ENCODE results near the gene MAP3K19.

Gene MAP3K19

DNA sequence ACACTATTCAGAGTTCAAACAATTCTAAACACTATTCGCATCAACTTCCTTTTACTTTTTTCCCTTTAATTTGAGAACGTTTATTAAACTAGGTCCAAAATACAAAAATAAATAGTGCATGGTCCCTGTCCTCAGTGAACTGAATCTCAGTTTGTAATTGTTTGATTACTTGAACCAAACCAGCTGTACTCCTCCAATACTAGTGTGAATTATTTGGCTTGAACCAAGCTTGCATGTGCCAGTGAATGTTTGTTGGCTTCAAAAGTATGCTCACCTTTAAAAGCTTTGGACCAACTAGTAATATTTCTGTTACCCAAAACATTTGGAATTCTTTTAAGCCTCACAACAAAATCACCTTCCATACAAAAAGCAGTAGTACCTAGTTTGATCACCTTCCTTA is 113.1 kb downstream of the MAP3K19 start:
- H3K4me3 Mint-ChIP-seq = no peak overlapping the region
- H3K27ac Mint-ChIP-seq = no peak overlapping the region
- ATAC-seq = no peak
- H3K9me3 Mint-ChIP-seq = no peaks in the 10 kb centered on the region
- peaks cover 34% of the 10 kb centered on the region for H3K36me3 Mint-ChIP-seq
- peaks cover 45% of the 10 kb centered on the region for H3K4me1 Mint-ChIP-seq
- H3K27me3 Mint-ChIP-seq = no peaks in the 10 kb centered on the region

DNA sequence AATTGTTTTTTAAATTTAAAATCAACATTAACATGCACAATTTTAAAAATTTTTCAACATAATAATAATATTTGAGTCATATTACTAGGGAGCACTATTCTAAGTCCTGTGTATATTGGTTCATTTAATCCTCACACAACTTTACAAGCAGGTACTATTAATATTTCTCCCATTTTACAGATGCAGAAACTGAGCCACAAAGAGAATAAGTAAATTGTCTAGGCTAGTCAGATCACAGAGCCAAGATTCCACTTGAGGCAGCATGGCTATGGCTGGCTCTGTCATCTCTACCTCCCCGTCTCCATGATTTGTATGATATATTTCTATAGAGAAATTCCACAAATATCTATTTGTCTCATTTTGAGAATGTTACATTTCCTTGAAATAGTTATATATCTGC is 113.5 kb downstream of the MAP3K19 start:
- Mint-ChIP-seq H3K27ac (no peak overlapping the region), H3K4me1 (peaks cover 47% of the 10 kb centered on the region), H3K27me3 (no peaks in the 10 kb centered on the region), H3K36me3 (peaks cover 35% of the 10 kb centered on the region), H3K4me3 (no peak overlapping the region), H3K9me3 (no peaks in the 10 kb centered on the region)
- ATAC-seq = no peak

DNA sequence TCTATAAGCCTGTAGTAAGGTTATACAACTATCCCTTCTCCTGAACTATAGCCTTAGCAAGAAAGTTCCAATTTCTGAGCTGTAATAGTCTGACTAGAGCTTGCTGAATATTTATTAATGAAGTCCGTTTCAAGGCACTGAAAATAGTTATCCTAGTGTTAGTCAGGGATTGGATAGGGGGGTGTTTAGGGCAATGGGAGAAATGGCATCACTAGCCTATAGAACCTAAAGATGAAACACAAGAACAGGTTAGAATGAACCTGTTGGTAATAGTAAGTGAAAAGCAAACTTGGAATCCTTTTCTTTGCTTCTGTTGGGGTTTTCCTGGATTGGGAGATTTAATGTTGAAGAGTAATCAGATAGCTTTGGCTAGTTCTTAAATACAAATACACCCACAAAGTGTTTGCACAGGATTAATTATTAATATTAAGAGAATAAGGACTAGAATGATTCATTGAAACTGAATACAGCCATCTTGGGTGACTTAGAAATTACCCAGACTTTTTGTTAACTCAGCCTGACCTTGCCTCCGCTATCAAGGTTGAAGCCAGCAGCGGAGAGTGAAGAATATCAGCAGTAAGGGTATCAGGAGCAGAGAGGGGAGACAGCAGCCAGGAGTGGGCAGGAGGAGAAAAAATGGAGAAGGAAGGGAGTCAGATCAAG is 114.3 kb downstream of the MAP3K19 start:
- Mint-ChIP-seq H3K27me3 (no peaks in the 10 kb centered on the region), H3K36me3 (peaks cover 40% of the 10 kb centered on the region), H3K9me3 (no peaks in the 10 kb centered on the region), H3K4me3 (no peak overlapping the region), H3K27ac (peak overlapping the region; percentile 1), H3K4me1 (peaks cover 52% of the 10 kb centered on the region)
- no peak for ATAC-seq

DNA sequence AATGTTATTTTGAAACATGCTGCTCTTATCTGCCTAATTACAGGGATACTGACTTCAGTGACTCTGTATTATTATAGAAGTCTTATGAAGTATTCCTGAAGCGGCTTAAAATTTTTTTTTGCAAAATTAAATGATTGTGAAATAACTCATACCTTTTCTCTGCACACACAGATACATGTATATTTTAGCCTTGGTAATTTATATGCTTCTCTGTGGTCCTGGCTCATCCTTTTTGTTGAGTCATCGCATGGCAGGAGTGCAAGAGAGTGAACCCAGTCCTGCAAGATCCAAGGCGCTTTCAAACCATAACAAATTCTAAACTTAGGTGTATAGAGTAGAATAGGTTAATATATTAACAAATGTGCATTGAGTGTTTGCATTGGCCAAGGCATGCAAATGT is 120.1 kb downstream of the MAP3K19 start:
- peaks cover 42% of the 10 kb centered on the region for H3K36me3 Mint-ChIP-seq

DNA sequence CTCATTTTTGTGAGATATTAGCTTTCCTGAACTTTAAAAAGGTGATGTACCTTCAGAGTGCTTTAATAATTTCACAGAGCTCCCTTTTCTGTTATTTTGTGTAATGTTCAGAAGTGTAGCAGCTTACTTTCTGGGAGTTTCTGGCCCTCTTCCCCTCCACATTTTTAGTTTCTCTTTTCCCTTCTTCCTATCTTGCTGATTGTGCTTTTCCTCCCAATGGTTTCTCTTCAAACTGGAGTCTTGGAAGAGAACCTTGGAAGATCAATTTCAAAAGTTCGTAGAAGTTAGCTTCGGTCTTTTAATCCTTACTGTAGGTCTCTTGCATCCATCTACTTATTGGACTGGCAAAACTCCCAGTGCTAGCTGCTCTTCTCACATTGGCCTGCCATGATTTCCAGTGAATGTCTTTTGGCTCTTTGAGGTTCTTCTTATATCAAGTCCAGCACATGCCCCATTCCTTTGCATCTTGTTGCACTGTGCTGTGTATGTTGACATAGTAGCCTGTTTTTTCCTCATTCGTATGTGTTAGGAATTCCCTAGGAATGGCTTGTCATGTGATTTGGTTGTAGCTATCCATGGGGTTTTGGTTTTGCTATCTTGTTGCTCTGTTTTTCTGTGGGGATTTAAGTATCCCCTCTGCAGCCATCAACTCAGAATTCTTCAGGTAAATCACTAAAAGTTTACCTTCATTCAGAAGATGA is 120.9 kb downstream of the MAP3K19 start:
- H3K4me3 Mint-ChIP-seq = peak overlapping the region; percentile 2
- H3K27me3 Mint-ChIP-seq = no peaks in the 10 kb centered on the region
- H3K27ac Mint-ChIP-seq = no peak overlapping the region
- peaks cover 42% of the 10 kb centered on the region for H3K36me3 Mint-ChIP-seq
- no peak for ATAC-seq
- H3K4me1 Mint-ChIP-seq = peaks cover 77% of the 10 kb centered on the region
- H3K9me3 Mint-ChIP-seq = no peaks in the 10 kb centered on the region

More for the DNA sequence above, 120.1 kb downstream of the MAP3K19 start:
- Mint-ChIP-seq H3K27ac (no peak overlapping the region), H3K27me3 (no peaks in the 10 kb centered on the region), H3K9me3 (no peaks in the 10 kb centered on the region), H3K4me1 (peaks cover 75% of the 10 kb centered on the region), H3K4me3 (no peak overlapping the region)
- ATAC-seq = no peak

DNA sequence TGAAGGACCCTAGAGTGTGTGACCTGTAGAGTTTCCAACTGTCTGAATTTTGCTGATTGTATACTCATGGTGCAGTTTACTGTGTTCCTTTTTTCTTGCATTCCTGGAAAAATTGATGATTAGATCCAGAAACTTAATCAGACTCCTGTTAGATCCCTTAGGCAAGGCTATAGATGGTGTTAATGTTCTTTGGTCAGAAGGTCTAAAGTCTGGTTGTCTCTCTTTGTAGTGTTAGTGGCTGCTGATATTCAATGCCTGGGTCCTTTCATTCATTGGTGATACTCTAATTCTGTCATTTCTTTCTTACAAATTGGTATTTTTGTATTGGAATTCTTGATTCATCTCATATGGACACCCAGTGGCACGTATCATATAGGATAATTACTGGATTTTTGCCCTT is 122.3 kb downstream of the MAP3K19 start:
- no peak overlapping the region for H3K27ac Mint-ChIP-seq
- H3K9me3 Mint-ChIP-seq = no peaks in the 10 kb centered on the region
- H3K36me3 Mint-ChIP-seq = peaks cover 36% of the 10 kb centered on the region
- H3K27me3 Mint-ChIP-seq = no peaks in the 10 kb centered on the region
- H3K4me3 Mint-ChIP-seq = no peak overlapping the region
- H3K4me1 Mint-ChIP-seq = peaks cover 75% of the 10 kb centered on the region
- no peak for ATAC-seq

DNA sequence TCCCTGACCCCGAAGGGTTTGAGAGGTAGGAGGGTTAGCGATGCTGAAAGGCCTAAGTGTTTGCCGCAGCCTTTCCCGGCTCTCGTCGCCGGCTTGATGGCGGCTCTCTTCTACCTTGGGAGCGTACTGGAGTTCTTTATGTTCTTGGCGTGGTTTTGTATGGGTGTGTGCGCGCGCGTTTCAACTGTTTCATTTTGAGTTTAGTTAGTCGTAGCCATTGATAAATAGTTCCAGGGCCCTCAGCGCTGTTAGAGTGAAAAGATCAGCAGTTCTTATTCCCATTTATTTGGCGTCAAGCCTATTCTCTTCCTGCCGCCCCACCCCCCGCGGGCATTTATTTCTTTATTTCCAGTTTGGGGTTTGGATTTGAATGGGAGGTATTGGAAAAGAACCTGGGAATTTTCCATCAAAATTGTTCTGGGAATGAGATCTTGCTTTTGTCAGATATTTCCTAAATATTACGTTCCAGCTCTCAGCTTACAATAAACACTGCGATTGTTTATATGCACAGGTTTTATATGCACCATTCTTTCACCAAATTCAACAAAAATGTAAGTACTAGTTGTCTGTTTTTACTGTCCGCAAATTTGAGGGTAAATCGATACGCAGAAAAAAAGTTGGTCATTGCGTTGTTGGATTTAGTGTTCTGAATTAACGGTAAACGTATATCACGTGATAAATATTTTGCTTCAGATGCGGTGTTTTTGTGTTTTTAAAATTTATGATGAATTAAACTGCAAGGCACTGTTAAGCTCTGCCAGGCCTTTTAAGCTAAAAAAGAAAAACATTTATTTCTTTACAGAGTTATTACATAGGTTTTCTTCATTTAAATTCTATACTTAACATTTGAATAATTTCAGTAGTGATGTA is 127.7 kb downstream of the MAP3K19 start:
- no peak for ATAC-seq
- Mint-ChIP-seq H3K4me1 (peaks cover 41% of the 10 kb centered on the region), H3K4me3 (peak overlapping the region; percentile 93), H3K27ac (peak overlapping the region; percentile 95), H3K36me3 (peaks cover 12% of the 10 kb centered on the region), H3K27me3 (no peaks in the 10 kb centered on the region), H3K9me3 (no peaks in the 10 kb centered on the region)

DNA sequence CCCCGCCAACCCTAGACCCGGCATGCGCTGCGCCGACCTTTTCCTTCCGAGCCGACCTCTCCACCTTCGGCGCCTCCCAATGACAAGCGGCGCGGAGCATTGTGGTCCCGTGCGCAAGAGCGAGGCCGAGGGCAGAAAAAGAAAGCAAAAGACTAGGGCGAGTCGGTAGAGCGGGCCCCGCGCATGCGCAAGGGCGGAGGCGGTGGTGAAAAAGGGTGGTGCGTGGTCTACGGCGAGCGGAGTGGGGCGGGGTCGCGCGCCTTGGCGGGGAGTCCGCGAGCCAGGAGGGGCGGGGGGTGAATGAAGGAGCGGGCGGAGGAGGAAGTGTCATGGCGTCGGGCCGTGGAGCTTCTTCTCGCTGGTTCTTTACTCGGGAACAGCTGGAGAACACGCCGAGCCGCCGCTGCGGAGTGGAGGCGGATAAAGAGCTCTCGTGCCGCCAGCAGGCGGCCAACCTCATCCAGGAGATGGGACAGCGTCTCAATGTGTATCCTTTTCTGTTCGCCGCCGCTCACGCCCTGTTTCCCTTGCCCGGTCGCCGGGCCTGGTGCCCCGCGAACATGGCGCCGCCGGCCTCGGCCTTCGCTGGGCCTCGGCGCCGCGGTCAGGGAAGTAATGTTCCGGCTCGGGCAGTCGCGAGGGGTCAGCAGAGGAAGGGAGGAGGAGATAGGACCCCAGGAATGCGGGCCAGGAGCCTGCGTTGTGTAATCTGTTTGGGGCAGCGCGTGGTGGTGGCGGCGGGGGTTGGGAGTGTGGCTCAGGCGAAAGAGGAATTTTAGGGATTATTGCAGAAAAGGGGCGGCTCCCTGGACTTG is 128.5 kb downstream of the MAP3K19 start, which contains the start of gene CCNT2:
TSS of gene CCNT2 (plus strand) at position 297 of the 815 bp plus-strand sequence. CDS start at position 330, 33 bp downstream.
- H3K4me1 Mint-ChIP-seq = peaks cover 33% of the 10 kb centered on the region
- H3K36me3 Mint-ChIP-seq = peaks cover 6% of the 10 kb centered on the region
- H3K9me3 Mint-ChIP-seq = no peaks in the 10 kb centered on the region
- no peaks in the 10 kb centered on the region for H3K27me3 Mint-ChIP-seq
- ATAC-seq = peak; percentile 94
- peak within 1 kb of the TSS; percentile 95 for H3K27ac Mint-ChIP-seq
- peak within 1 kb of the TSS; percentile 93 for H3K4me3 Mint-ChIP-seq

DNA sequence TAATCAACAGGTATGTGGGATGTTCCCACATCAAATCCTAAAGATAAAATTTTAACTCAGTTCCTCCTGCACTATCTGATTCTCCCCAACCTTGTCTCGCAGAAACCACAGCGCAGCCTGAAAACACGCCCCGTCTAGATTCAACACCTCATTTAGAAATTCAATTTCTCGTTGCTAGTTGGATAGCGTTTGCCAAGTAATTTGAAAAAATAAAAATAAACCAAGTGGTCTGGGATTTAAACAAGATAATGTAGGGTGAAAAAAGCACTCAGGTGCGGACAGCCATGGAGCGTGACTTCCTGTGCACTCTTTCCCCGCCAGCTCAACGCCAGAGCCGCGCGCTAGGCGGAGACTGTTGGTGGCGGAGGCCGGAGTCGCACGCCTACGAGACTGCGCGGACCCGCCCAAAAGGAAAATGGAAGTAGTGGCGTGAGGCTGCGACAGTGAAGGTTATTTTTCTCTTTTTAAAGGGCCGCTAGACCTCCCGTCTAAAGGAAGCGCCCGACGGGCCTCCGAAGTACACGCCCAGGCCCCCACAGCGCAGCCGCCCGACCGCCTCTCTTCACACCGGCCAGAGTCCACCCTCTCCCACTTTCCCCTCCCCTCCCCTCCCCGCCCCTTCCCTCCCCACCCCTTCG is 129.2 kb downstream of the MAP3K19 start:
- no peaks in the 10 kb centered on the region for H3K9me3 Mint-ChIP-seq
- peaks cover 6% of the 10 kb centered on the region for H3K36me3 Mint-ChIP-seq
- ATAC-seq = peak; percentile 87
- peak overlapping the region; percentile 95 for H3K27ac Mint-ChIP-seq
- no peaks in the 10 kb centered on the region for H3K27me3 Mint-ChIP-seq
- H3K4me1 Mint-ChIP-seq = peaks cover 27% of the 10 kb centered on the region
- H3K4me3 Mint-ChIP-seq = peak overlapping the region; percentile 93

DNA sequence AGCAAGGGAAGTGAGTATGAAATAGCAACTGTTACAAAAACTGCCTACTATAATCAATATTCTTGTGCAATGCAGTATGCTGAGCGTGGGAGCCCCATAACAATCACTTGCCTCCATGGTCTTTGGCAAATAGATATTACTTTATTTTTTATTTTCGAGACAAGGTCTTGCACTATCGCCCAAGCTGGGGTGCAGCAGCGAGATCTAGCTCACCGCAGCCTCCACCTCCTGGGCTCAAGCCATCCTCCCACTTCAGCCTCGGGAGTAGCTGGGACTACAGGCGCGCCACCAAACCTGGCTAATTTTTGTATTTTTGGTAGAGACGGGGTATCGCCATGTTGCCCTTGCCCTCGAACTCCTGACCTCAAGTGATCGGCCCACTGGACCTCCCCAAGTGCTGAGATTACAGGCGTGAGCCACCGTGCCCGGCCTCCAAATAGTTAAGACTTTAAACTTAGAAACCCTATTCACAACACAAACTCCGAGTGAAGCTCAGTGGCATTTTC is 129.8 kb downstream of the MAP3K19 start:
- Mint-ChIP-seq H3K27ac (peak overlapping the region; percentile 95), H3K9me3 (no peaks in the 10 kb centered on the region), H3K4me3 (peak overlapping the region; percentile 93), H3K27me3 (no peaks in the 10 kb centered on the region), H3K36me3 (peaks cover 6% of the 10 kb centered on the region), H3K4me1 (peaks cover 21% of the 10 kb centered on the region)
- no peak for ATAC-seq

Measured in stimulated activated memory B cell treated with anti-CD40 and anti-IgM and Interleukin-4, amounts not matched to agents 10 μg/mL and 1 μg/mL and 100 μg/mL, for 72 hours (primary cell).